Activated naive CD8-positive, alpha-beta T cell treated with anti-CD3 and anti-CD28 coated beads, Interleukin-2, amount 50 U/mL, for 16 hours (primary cell): ENCODE measurements around the gene NSUN4.

Experiments used
- DNase-seq: peaks from one replicate; pipeline ENCODE4 v3.0.0-alpha.2; 2020; ENCODE audit warnings: low read depth, low spot score

NSUN4 gene

DNA sequence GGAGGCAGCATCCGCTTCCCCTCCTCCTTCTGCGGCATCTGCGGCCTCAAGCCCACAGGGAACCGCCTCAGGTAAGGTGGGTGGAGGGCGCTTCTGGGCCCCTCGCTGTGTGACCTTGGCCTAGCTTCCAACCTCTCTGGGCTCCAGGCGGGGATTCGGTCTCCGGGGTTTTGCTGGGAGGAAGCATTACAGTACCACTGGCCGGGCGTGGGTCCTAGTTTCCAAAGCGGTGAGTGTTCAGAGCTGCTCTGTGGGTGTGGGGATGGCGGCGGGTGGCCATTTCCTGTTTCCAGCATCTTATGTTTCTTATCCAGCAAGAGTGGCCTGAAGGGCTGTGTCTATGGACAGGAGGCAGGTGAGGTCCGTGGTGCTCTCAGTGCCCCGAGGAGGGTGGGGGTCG lies 65.1 kb downstream of the NSUN4 start:
- DNase-seq = no peak

DNA sequence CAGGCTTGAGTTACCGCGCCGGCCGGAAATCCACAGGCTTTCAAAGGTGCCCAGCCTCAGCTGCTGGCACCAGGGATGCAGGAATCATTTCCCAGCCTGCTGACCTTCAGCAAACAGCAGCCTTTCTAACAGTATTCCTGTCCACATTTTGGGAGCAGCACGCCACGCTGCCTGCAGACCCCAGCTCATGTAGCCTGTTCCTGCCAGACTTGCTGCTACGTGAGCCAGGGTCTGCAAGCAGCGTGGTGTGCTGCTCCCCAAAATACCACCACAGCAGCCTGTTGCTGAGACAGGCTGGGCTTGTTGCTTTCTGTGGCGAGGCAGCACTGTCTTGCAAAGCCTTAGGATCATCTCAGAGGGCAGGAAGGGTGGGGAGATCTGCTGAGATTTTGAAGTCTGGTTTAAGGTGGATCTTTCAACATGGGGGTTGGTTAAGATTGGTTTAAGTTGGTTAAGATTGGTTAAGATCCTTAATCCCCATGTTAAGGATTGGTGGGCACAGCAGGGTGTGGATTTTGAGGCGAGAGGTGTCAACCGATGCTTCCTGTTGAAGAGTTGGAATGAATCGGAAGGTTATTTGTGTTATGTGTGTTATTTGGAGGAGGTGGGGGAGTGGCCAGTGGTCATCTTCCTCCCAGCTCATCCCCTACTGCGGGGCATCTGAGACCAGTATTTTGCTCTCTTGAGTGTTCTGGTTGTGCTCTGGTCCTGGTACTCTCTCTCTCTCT lies 66.4 kb downstream of the NSUN4 start:
- DNase-seq = no peak

DNA sequence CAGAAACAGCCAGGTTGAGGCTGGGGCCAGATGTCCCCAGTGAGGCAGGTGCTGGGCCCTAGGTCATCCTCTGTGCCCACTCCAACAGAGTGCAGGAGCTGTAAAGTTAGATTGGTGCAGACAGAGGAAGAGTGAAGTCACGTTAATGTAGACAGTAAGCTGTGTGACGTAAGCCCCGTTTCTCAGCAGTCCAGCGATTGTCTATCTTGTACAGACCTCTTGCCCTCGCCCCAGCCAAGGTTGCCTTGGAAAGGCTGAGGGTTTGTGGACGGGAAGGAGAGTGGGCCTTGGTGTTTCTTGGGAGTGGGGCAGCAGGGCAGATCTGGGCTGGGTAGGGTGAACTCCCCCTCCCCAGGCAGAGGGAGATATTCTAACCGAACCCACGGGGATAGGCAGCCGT lies 67.0 kb downstream of the NSUN4 start:
- no peak for DNase-seq

DNA sequence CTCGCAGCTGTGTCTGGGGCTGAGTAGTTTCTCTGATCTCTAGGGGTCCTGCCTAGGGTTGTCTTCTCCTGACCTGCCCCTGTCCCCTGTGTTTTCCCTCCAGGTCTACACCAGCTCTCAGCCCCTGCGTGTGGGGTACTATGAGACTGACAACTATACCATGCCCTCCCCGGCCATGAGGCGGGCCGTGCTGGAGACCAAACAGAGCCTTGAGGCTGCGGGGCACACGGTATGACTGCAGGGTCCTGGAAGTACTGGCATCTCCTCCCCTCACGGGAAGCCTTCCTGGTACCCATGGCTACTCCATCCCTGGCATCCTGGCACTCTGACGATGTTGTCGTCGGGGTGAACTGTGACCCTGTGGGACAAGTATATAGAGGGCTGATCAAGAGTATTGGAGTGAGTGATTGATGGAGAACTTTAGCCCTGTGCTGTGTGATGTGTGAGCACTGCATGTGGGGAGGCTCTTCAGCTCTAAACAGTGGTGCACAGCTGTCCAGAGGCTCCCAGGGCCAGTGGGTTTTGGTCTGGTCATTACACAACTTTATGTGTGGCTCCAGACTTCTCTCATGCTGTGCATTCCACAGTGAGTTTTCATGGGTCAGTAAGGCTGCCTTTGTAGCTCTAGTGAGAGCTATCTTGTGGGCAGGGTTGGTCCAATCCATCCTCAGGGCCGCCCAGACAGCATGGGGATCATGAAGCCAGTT lies 67.9 kb downstream of the NSUN4 start:
- DNase-seq = no peak

DNA sequence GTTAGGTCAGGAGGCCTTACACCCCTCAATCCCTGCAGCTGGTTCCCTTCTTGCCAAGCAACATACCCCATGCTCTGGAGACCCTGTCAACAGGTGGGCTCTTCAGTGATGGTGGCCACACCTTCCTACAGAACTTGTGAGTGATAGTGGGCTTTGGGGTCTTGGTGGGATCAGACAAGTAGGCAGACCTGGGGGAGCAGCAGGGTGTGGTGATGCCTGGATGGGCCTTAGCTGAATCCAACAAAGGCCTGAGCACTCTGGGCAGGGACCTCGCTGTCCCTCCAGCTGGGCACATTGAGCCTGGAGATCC lies 68.4 kb downstream of the NSUN4 start:
- no peak for DNase-seq

DNA sequence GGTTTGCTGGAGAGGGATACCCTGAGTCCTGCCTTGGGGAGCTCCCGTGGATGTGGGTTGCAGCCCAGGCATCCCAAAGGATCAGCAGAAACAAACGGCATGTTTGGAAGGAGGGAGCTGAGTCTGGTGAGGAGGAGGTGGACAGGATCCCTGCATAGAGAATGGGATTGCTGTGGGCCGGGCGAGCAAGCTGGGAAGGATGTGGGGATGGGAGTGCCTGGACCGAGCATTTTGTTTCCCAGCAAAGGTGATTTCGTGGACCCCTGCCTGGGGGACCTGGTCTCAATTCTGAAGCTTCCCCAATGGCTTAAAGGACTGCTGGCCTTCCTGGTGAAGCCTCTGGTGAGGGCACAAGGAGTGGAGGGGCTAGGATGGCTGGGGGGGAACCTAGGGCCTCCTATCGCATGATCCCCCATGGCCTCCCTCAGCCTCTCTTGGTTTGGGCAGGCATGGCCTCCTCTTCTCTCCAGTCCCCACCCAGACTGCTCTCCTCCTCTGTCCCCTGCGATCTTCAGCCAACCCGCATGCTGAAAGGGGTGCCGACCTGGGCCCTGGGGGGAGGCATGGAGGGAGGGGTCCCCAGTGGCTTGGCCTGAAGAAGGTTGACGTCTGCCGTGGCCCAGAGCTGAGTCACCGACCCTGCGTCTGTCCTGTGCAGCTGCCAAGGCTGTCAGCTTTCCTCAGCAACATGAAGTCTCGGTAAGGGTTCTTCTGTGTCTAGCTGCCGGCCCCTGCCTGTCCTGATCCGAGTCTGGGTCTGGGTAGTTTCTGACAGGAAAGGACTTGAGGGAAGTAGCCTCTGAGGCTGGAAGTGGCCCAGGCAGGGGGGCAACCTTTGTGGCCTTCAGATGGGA lies 69.8 kb downstream of the NSUN4 start:
- no peak for DNase-seq

DNA sequence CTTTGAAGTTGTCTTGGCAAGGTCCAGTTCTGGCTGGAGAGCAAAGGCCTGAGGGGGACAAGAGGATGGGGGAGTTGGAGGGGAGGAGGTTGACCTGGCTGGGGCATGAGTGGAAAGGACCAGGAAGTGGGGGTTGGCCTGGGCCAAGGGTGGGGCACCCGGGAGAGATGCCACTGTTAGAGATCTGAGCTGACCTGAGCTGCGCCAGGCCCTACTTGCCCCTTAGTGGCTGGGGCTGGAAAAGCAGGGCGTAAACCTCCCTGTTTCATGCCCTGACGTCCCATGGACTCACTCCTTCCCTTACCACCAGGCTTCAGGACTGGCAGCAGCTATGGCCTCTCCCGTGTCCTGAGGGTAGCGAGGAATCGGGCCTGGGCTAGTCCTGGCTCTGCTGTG lies 70.4 kb downstream of the NSUN4 start:
- DNase-seq = no peak
